Lower lobe of right lung (tissue), 2 donors: ENCODE results near the gene INMT. TPM values are rescaled to one million over a fixed set of nuclear protein-coding genes. Genes with fewer than 3 reads are reported as not detected.
A peak's percentile ranks its signal among the peaks of the same experiment; 100 is the strongest.

Source experiments
- ATAC-seq, 2 donors: fragments of 200-7000 bp; cut with Tn5 transposase; one replicate each; pipeline ENCODE4 v1.9.1; 2020 to 2022; ENCODE audit warnings: mild to moderate bottlenecking in 2 of 2, moderate library complexity in 2 of 2
- DNase-seq: peaks from one replicate; pipeline ENCODE4 v3.0.0-alpha.2; 2020
- H3K27ac ChIP-seq: fragments of 200-600 bp; one replicate; pipeline ENCODE4 v1.8.0; 2022
- H3K27me3 ChIP-seq: fragments of 200-600 bp; one replicate; pipeline ENCODE4 v1.8.0; 2022; ENCODE audit warnings: low read depth
- H3K36me3 ChIP-seq: fragments of 200-600 bp; one replicate; pipeline ENCODE4 v1.8.0; 2022; ENCODE audit warnings: mild to moderate bottlenecking
- H3K4me1 ChIP-seq: fragments of 200-600 bp; one replicate; pipeline ENCODE4 v1.8.0; 2022
- H3K4me3 ChIP-seq: fragments of 200-600 bp; one replicate; pipeline ENCODE4 v1.8.0; 2022; ENCODE audit warnings: mild to moderate bottlenecking
- H3K9me3 ChIP-seq: fragments of 200-600 bp; one replicate; pipeline ENCODE4 v1.8.0; 2022
- intact Hi-C: fragments of 100-400 bp; cut with DNase I; formaldehyde crosslinking; loops from one replicate; pipeline ENCODE4 v1.11.0; 2022
- total RNA-seq: library from RNA; stranded (reverse); fragmentation: NEBNext Ultra II Directional; extraction: Animal tissue kit (Norgen Biotek cat#: 25700); gene quantifications from one replicate; pipeline ENCODE4 v1.2.1, GENCODE V29; 2021
- TF ChIP-seq, protein P1 (sequence below): fragments of 200-600 bp; IDR thresholded peaks from one replicate; pipeline ENCODE4 v1.8.0; 2022; ENCODE audit warnings: antibody characterized with exemption, mild to moderate bottlenecking
- donor health status: DM: no; HTN: yes; CAD: no; lungs with severe emphysema.

The INMT gene
- total RNA-seq, 1 donor from 2014 or later = 249 TPM

DNA sequence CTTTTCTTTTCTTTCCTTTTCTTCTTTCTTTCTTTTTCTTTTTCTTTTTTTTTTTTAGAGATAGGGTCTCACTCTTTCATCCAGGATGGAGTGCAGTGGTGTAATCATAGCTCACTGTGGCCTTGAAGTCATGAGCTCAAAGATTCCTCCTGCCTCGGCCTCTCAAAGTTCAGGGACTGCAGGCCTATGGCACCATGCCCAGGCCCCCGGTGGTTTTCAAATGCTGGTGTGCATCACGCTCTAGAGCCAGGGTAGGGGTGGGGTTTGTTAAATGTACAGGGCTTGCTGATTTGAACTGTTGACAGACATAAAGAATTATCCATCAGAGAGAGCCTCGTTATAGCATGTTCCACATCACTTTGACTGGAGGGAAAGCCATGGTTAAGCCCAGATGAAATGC is 25.0 kb downstream of the INMT start:
- intact Hi-C loops = no loop called here
- ATAC-seq (no peak), DNase-seq (no peak)
- H3K27me3 ChIP-seq = no peaks in the 10 kb centered on the region
- H3K36me3 ChIP-seq = peaks cover 32% of the 10 kb centered on the region
- peaks cover 6% of the 10 kb centered on the region for H3K4me1 ChIP-seq
- no peak overlapping the region for H3K27ac ChIP-seq
- TF ChIP-seq, protein P1, sequence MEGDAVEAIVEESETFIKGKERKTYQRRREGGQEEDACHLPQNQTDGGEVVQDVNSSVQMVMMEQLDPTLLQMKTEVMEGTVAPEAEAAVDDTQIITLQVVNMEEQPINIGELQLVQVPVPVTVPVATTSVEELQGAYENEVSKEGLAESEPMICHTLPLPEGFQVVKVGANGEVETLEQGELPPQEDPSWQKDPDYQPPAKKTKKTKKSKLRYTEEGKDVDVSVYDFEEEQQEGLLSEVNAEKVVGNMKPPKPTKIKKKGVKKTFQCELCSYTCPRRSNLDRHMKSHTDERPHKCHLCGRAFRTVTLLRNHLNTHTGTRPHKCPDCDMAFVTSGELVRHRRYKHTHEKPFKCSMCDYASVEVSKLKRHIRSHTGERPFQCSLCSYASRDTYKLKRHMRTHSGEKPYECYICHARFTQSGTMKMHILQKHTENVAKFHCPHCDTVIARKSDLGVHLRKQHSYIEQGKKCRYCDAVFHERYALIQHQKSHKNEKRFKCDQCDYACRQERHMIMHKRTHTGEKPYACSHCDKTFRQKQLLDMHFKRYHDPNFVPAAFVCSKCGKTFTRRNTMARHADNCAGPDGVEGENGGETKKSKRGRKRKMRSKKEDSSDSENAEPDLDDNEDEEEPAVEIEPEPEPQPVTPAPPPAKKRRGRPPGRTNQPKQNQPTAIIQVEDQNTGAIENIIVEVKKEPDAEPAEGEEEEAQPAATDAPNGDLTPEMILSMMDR = no peak
- no peaks in the 10 kb centered on the region for H3K9me3 ChIP-seq
- H3K4me3 ChIP-seq = no peak overlapping the region

DNA sequence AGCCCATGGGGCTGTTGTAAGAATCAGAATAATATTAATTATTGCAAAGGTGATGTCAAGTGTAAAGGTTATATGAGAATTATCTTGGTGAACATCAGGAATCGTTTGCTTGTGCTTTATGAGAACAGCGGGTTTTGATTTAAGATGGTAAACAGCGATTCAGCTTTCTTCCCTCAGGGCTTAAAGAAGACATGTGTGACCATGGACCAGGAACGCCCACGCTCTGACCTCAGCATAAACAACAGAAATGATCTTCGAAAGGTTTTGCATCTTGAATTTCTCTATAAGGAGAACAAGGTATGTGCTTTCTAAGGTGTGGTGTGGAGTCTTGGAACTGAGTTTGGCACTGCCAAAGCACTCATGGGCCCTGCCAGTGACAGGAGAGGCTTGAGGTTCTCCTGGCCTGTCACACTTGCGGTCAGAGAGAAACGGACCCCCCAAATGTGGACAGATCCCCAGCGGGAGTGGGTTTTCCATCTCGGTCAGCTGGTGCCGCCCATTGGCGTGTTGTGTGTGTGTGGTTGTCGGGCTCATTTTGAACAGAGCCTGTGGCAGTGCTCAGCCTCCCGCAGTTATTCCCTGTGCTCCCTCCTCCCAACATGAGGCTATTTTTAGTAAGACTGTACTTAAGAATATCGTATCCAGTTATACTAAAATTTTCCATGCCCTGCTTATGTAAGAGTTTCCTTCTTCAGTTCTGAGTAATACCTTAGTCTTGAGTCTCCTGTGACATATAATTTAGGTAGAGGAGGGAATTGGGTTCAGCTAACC is 26.5 kb downstream of the INMT start:
- H3K9me3 ChIP-seq = no peaks in the 10 kb centered on the region
- DNase-seq (no peak), ATAC-seq (peak; percentile 61 to 80)
- no peaks in the 10 kb centered on the region for H3K4me1 ChIP-seq
- H3K27me3 ChIP-seq = no peaks in the 10 kb centered on the region
- intact Hi-C loops = no loop called here
- H3K27ac ChIP-seq = no peak overlapping the region
- H3K4me3 ChIP-seq = no peak overlapping the region
- TF ChIP-seq, protein P1 = no peak
- peaks cover 46% of the 10 kb centered on the region for H3K36me3 ChIP-seq

DNA sequence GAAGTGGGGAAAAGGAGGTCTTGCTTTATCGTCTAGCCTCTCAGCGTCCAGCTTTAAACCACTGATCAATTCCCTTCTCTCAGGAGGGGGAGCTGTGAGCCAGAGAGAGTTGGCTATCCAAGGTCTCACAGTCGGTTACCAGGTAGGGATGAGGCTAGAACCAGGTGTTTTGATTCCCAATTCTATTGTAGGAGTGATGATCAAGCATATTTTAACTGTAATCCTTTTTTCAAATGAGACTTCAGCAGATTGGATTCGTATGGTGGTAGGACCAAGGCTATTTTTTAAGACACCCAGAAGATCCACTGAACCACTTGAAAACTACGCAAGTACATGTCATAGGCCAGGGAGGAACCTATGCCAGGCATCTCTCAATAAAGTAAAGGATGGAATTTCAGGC is 27.6 kb downstream of the INMT start:
- intact Hi-C loops = no loop called here
- Histone ChIP-seq H3K9me3 (no peaks in the 10 kb centered on the region), H3K27me3 (no peaks in the 10 kb centered on the region), H3K4me1 (no peaks in the 10 kb centered on the region), H3K36me3 (peaks cover 58% of the 10 kb centered on the region), H3K4me3 (no peak overlapping the region), H3K27ac (no peak overlapping the region)
- no peak for DNase-seq
- TF ChIP-seq, protein P1 = no peak
- ATAC-seq = no peak

DNA sequence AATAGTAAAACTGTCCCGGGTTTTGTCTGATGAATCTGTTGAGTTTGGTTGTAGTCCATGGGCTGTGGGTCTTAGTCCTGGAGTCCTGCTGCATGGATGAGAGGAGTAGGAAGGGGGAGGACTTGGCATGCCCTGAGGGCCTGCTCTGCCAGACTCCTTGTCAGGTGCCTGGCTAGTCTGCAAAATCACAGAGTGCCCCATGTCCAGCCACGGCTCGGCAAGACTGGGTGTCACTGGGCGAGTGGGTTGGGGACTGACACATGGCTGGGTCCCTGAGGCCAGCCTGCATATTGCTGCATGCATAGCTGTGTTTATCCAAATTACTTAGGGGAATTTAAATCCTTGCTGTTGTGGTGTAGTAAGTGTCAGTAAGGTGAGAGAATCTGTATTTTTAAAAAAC is 29.0 kb downstream of the INMT start:
- Histone ChIP-seq H3K27me3 (no peaks in the 10 kb centered on the region), H3K36me3 (peaks cover 60% of the 10 kb centered on the region), H3K27ac (no peak overlapping the region), H3K4me3 (no peak overlapping the region), H3K9me3 (no peaks in the 10 kb centered on the region), H3K4me1 (no peaks in the 10 kb centered on the region)
- TF ChIP-seq, protein P1 = no peak
- no peak for ATAC-seq
- intact Hi-C loops = no loop called here
- no peak for DNase-seq

DNA sequence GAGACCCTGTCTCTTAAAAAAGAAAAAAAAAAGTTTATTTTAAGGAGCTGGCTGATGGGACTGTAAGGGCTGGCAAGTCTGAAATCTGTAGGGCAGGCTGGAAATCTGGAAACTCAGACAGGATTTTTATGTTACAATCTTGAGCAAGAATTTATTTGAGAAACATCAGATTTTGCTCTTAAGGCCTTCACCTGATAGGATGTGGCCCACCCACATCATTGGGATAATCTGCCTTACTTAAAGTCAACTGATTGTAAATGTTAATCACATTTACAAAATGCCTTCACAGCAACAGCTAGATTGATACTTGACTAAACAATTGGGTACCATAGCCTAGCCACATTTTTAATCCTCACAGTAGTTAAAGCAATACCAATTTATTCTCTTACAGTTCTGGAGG is 30.8 kb downstream of the INMT start:
- DNase-seq (no peak), ATAC-seq (no peak)
- TF ChIP-seq, protein P1 = no peak
- Histone ChIP-seq H3K27me3 (no peaks in the 10 kb centered on the region), H3K36me3 (peaks cover 65% of the 10 kb centered on the region), H3K9me3 (no peaks in the 10 kb centered on the region), H3K4me3 (no peak overlapping the region), H3K4me1 (no peaks in the 10 kb centered on the region), H3K27ac (no peak overlapping the region)
- intact Hi-C loops = no loop called here
